ENCODE data around the gene OSER1.
"Not testable (repeated sequence)": the region's sequence is repeated elsewhere in the genome, so short reads cannot be mapped to it uniquely, and the experiment has no call there.

The OSER1 gene

GRCh38 chr20:44210406-44211176, at the start of gene OSER1:
OSER1 (minus strand) TSS chr20:44210771; CDS start chr20:44206957, 3,814 bp downstream.
- DNase-seq, result peak; percentile 98 to 99

- DNase-seq, result no peak
Measured at GRCh38 chr20:44258226-44258890, 47.8 kb upstream of the OSER1 start.

GRCh38 chr20:44256961-44257360, 46.4 kb upstream of the OSER1 start:
- no peak for DNase-seq

GRCh38 chr20:44255942-44256341, 45.4 kb upstream of the OSER1 start:
- DNase-seq, result no peak

- DNase-seq, result no peak
Measured at GRCh38 chr20:44254073-44254472, 43.5 kb upstream of the OSER1 start.

GRCh38 chr20:44253528-44253927, 43.0 kb upstream of the OSER1 start:
- no peak for DNase-seq

GRCh38 chr20:44251284-44251683, 40.7 kb upstream of the OSER1 start:
- no peak for DNase-seq

GRCh38 chr20:44248410-44248759, 37.8 kb upstream of the OSER1 start:
- no peak for DNase-seq

- DNase-seq, result peak in 1 of 2 experiments; percentile 29
Measured at GRCh38 chr20:44247586-44248409, 37.2 kb upstream of the OSER1 start.

GRCh38 chr20:44247131-44247571, 36.6 kb upstream of the OSER1 start, which contains the start of gene GDAP1L1:
GDAP1L1 (plus strand) TSS chr20:44247308; CDS start chr20:44247335, 27 bp downstream.
- peak; percentile 3 to 85 for DNase-seq

GRCh38 chr20:44245977-44246376, 35.4 kb upstream of the OSER1 start:
- no peak for DNase-seq

GRCh38 chr20:44241796-44242195, 31.2 kb upstream of the OSER1 start:
- DNase-seq, result no peak

- DNase-seq, result not testable (repeated sequence)
Measured at GRCh38 chr20:44236840-44237239, 26.3 kb upstream of the OSER1 start.

- DNase-seq, result no peak
Measured at GRCh38 chr20:44235702-44236101, 25.1 kb upstream of the OSER1 start.

- DNase-seq, result no peak
Measured at GRCh38 chr20:44234566-44235317, 24.2 kb upstream of the OSER1 start.

- DNase-seq, result no peak
Measured at GRCh38 chr20:44233436-44234016, 23.0 kb upstream of the OSER1 start.

- not testable (repeated sequence) for DNase-seq
Measured at GRCh38 chr20:44232469-44232856, 21.9 kb upstream of the OSER1 start.

GRCh38 chr20:44231713-44232468, 21.3 kb upstream of the OSER1 start:
- DNase-seq, result no peak

GRCh38 chr20:44231193-44231592, 20.6 kb upstream of the OSER1 start:
- DNase-seq, result no peak

GRCh38 chr20:44228465-44229258, 18.1 kb upstream of the OSER1 start:
- peak in 1 of 2 experiments; percentile 28 for DNase-seq

GRCh38 chr20:44224637-44225036, 14.1 kb upstream of the OSER1 start:
- no peak for DNase-seq

Measured in NCI-H526 (cell line).